SK-N-SH (cell line): ENCODE data around the gene KRTAP19-6. TPM values are rescaled to one million over a fixed set of nuclear protein-coding genes. Genes with fewer than 3 reads are reported as not detected.

ENCODE experiments used
- CTCF ChIA-PET: fragments of 300-600, 350-600 bp; formaldehyde crosslinking; extraction: SDS; loops from one replicate; lab custom pipeline; 2021; lab: Yijun Ruan, JAX
- POLR2A ChIA-PET: fragments of 350-600 bp; sonication (Branson Sonifier 250); formaldehyde crosslinking; extraction: SDS; loops from one replicate; lab custom pipeline; 2020; ENCODE audit warnings: antibody characterized with exemption, inconsistent platforms; lab: Yijun Ruan, JAX
- DNase-seq: peaks from one replicate; pipeline ENCODE4 v3.0.0; 2012
- H2AFZ ChIP-seq: fragments of 200-600 bp; sonication (generic); 2 replicates; pipeline ENCODE4 v1.8.1; 2016; ENCODE audit warnings: antibody characterized with exemption, mild to moderate bottlenecking, low read depth
- H3F3A ChIP-seq: fragments of 200-600 bp; sonication (generic); replicated peaks from 2 replicates; pipeline ENCODE3; 2016; ENCODE audit warnings: antibody characterized with exemption, mild to moderate bottlenecking; ENCODE audit not compliant: insufficient read depth
- H3K27ac ChIP-seq, 2 experiments: fragments of 200-500 bp in 1 of 2; fragments of 200-600 bp in 1 of 2; sonication (Bioruptor generic) in 1 of 2; sonication (generic), shearing (Covaris generic) in 1 of 2; 2 replicates each; pipeline versions ENCODE4 v1.5.1 to v1.6.1; 2014 to 2016; ENCODE audit warnings: low read depth in 2 of 2, inconsistent platforms in 1 of 2, low read length in 1 of 2, mild to moderate bottlenecking in 1 of 2, mixed read lengths in 1 of 2
- H3K27me3 ChIP-seq: fragments of 200-600 bp; sonication (generic), shearing (Covaris generic); 2 replicates; pipeline ENCODE4 v1.6.1; 2016; ENCODE audit warnings: mixed run types; ENCODE audit not compliant: insufficient read depth
- H3K36me3 ChIP-seq, 2 experiments: fragments of 200-500 bp in 1 of 2; fragments of 200-600 bp in 1 of 2; sonication (Bioruptor generic) in 1 of 2; sonication (generic) in 1 of 2; replicated peaks in 1 of 2; 2 replicates each; pipeline versions ENCODE3 to v1.5.1; 2014 to 2016; ENCODE audit warnings: low read length in 1 of 2, mild to moderate bottlenecking in 1 of 2; ENCODE audit not compliant: insufficient read depth in 2 of 2, control insufficient read depth in 1 of 2
- H3K4me1 ChIP-seq, 2 experiments: fragments of 200-500 bp in 1 of 2; fragments of 200-600 bp in 1 of 2; sonication (Bioruptor generic) in 1 of 2; sonication (generic), shearing (Covaris generic) in 1 of 2; 2 replicates each; pipeline versions ENCODE4 v1.5.1 to v1.6.1; 2014 to 2016; ENCODE audit warnings: low read depth in 1 of 2, low read length in 1 of 2, mixed run types in 1 of 2; ENCODE audit not compliant: insufficient read depth in 2 of 2, control insufficient read depth in 1 of 2
- H3K4me2 ChIP-seq: fragments of 200-600 bp; sonication (generic), shearing (Covaris generic); 2 replicates; pipeline ENCODE4 v1.6.1; 2017; ENCODE audit warnings: mixed run types
- H3K4me3 ChIP-seq, 2 experiments: fragments of 200-500 bp in 1 of 2; fragments of 200-600 bp in 1 of 2; sonication (Bioruptor generic) in 1 of 2; sonication (generic), shearing (Covaris generic) in 1 of 2; 2 replicates each; pipeline versions ENCODE4 v1.5.1 to v1.8.1; 2014 to 2016; ENCODE audit warnings: low read depth in 2 of 2, inconsistent platforms in 1 of 2, low read length in 1 of 2, mild to moderate bottlenecking in 1 of 2, mixed read lengths in 1 of 2, moderate library complexity in 1 of 2
- H3K79me2 ChIP-seq: fragments of 200-600 bp; sonication (generic); 2 replicates; pipeline ENCODE4 v1.8.1; 2017; ENCODE audit warnings: mild to moderate bottlenecking; ENCODE audit not compliant: insufficient read depth
- H3K9ac ChIP-seq: fragments of 200-600 bp; sonication (generic); 2 replicates; pipeline ENCODE4 v1.6.1; 2017; ENCODE audit warnings: mixed run types
- H3K9me2 ChIP-seq: fragments of 200-600 bp; sonication (generic); 2 replicates; pipeline ENCODE4 v1.6.1; 2017; ENCODE audit warnings: mixed run types
- H3K9me3 ChIP-seq: fragments of 200-600 bp; sonication (generic); 2 replicates; pipeline ENCODE4 v1.6.1; 2017; ENCODE audit warnings: mixed run types, mild to moderate bottlenecking, moderate library complexity
- H4K20me1 ChIP-seq: fragments of 200-600 bp; sonication (generic); 2 replicates; pipeline ENCODE4 v1.6.1; 2017; ENCODE audit warnings: mild to moderate bottlenecking, mixed run types; ENCODE audit not compliant: insufficient read depth
- CHD2 ChIP-seq: fragments of 150-350 bp; IDR thresholded peaks from 2 replicates; pipeline ENCODE4 v1.6.1; 2018; ENCODE audit warnings: low read length; ENCODE audit not compliant: partially characterized antibody
- FOXM1 ChIP-seq: IDR thresholded peaks from 2 replicates; pipeline ENCODE4 v1.4.0; 2012; ENCODE audit warnings: low read depth, mild to moderate bottlenecking
- GABPA ChIP-seq: IDR thresholded peaks from 2 replicates; pipeline ENCODE4 v1.4.0; 2012; ENCODE audit warnings: low read depth, mild to moderate bottlenecking
- GATA2 ChIP-seq: sonication (generic); formaldehyde crosslinking; IDR thresholded peaks from 2 replicates; pipeline ENCODE4 v1.5.0; 2020; ENCODE audit warnings: mild to moderate bottlenecking, missing genetic modification reagents
- JUND ChIP-seq: IDR thresholded peaks from 2 replicates; pipeline ENCODE4 v1.4.0; 2012
- SIN3A ChIP-seq: IDR thresholded peaks from 2 replicates; pipeline ENCODE4 v1.6.1; 2012; ENCODE audit warnings: low read depth, mild to moderate bottlenecking, low read length, moderate library complexity, borderline replicate concordance
- TEAD4 ChIP-seq: IDR thresholded peaks from 2 replicates; pipeline ENCODE4 v1.4.0; 2012; ENCODE audit warnings: mild to moderate bottlenecking, borderline replicate concordance; ENCODE audit not compliant: insufficient read depth
- USF1 ChIP-seq: IDR thresholded peaks from 2 replicates; pipeline ENCODE4 v1.4.0; 2012; ENCODE audit warnings: low read depth, borderline replicate concordance
- YY1 ChIP-seq: IDR thresholded peaks from 2 replicates; pipeline ENCODE4 v1.4.0; 2012; ENCODE audit warnings: low read depth, mild to moderate bottlenecking
- WGBS: methylation state at CpG from one replicate; pipeline ENCODE4 v1.1.6; 2017; ENCODE audit warnings: low lambda C conversion rate; 5-methylcytosine and 5-hydroxymethylcytosine counted together
- polyA plus RNA-seq, 3 experiments: library from polyadenylated mRNA; depleted of rRNA; stranded (reverse); fragments of >200 nt; gene quantifications; 2 replicates each; pipeline ENCODE4 v1.2.3, GENCODE V29; 2012
- TF ChIP-seq, protein P1 (sequence below): IDR thresholded peaks from 2 replicates; pipeline ENCODE4 v1.6.1; 2012; ENCODE audit warnings: mild to moderate bottlenecking, low read depth, low read length, moderate library complexity

KRTAP19-6 gene
- polyA plus RNA-seq, 1 of the 3 experiments (the other 2 are of a cell fraction) = not detected

DNA sequence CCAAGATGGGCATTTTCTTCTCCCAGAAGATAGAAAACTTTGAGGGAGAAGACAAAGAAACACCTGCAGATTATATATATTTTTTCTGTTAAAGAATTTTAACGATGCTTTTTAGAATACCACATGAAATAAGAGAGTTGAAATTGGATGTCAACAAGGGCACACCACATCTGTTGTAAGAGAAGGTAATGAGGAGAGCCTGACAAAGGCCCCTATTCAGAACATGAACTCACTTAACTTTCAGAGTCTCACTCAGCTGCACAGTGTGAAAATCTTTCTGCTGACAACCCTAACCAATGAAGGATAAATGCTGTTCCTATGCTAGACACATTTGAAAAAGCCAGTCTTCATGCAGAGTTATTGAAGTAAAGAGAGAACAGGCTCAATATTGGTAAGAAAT, 41.2 kb upstream of the KRTAP19-6 start:
- no peaks in the 10 kb centered on the region for H3K9me2 ChIP-seq
- no peak overlapping the region for H3K27ac ChIP-seq
- CTCF ChIA-PET = no interaction called here
- H3K4me2 ChIP-seq = no peak overlapping the region
- H3K79me2 ChIP-seq = no peaks in the 10 kb centered on the region
- no peaks in the 10 kb centered on the region for H3F3A ChIP-seq
- no peaks in the 10 kb centered on the region for H3K36me3 ChIP-seq
- TF ChIP-seq GATA2 (no peak), TEAD4 (no peak), USF1 (no peak)
- TF ChIP-seq, all 33 proteins: peak for 0
- H3K4me1 ChIP-seq = no peaks in the 10 kb centered on the region
- POLR2A ChIA-PET = no interaction called here
- no peak for DNase-seq
- no peak overlapping the region for H3K9ac ChIP-seq
- H3K4me3 ChIP-seq = no peak overlapping the region
- no peak overlapping the region for H2AFZ ChIP-seq
- no peaks in the 10 kb centered on the region for H4K20me1 ChIP-seq
- WGBS = 0% methylated on average over 1 of the region's 1 CpG
- no peaks in the 10 kb centered on the region for H3K9me3 ChIP-seq
- no peaks in the 10 kb centered on the region for H3K27me3 ChIP-seq

GRCh38 chr21:30580132-30580531, 38.5 kb upstream of the KRTAP19-6 start:
- Histone ChIP-seq H3K9ac (no peak overlapping the region), H3K4me1 (no peaks in the 10 kb centered on the region), H3K27ac (no peak overlapping the region), H3K9me3 (no peaks in the 10 kb centered on the region), H3K9me2 (no peaks in the 10 kb centered on the region), H3K79me2 (no peaks in the 10 kb centered on the region), H3K36me3 (no peaks in the 10 kb centered on the region), H2AFZ (no peak overlapping the region), H4K20me1 (no peaks in the 10 kb centered on the region), H3F3A (no peaks in the 10 kb centered on the region), H3K27me3 (no peaks in the 10 kb centered on the region), H3K4me2 (no peak overlapping the region), H3K4me3 (no peak overlapping the region)
- CTCF ChIA-PET = no interaction called here
- DNase-seq = no peak
- TF ChIP-seq GABPA = no peak
- TF ChIP-seq FOXM1 = no peak
- no peak for TF ChIP-seq YY1
- no peak for TF ChIP-seq JUND
- no peak for TF ChIP-seq SIN3A
- no peak for TF ChIP-seq CHD2
- TF ChIP-seq, protein P1, sequence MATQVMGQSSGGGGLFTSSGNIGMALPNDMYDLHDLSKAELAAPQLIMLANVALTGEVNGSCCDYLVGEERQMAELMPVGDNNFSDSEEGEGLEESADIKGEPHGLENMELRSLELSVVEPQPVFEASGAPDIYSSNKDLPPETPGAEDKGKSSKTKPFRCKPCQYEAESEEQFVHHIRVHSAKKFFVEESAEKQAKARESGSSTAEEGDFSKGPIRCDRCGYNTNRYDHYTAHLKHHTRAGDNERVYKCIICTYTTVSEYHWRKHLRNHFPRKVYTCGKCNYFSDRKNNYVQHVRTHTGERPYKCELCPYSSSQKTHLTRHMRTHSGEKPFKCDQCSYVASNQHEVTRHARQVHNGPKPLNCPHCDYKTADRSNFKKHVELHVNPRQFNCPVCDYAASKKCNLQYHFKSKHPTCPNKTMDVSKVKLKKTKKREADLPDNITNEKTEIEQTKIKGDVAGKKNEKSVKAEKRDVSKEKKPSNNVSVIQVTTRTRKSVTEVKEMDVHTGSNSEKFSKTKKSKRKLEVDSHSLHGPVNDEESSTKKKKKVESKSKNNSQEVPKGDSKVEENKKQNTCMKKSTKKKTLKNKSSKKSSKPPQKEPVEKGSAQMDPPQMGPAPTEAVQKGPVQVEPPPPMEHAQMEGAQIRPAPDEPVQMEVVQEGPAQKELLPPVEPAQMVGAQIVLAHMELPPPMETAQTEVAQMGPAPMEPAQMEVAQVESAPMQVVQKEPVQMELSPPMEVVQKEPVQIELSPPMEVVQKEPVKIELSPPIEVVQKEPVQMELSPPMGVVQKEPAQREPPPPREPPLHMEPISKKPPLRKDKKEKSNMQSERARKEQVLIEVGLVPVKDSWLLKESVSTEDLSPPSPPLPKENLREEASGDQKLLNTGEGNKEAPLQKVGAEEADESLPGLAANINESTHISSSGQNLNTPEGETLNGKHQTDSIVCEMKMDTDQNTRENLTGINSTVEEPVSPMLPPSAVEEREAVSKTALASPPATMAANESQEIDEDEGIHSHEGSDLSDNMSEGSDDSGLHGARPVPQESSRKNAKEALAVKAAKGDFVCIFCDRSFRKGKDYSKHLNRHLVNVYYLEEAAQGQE = no peak
- POLR2A ChIA-PET = no interaction called here
- 8% methylated on average over 3 of the region's 3 CpGs for WGBS
